GM23338 (cell line): ENCODE measurements around the gene C5orf24. TPM values are rescaled to one million over a fixed set of nuclear protein-coding genes. Genes with fewer than 3 reads are reported as not detected.

ENCODE experiments used
- ATAC-seq: fragments of 200-7000 bp; cut with Tn5 transposase; 3 replicates; pipeline ENCODE4 v1.9.1; 2020
- DNase-seq: peaks from one replicate; pipeline ENCODE4 v3.0.0-alpha.2; 2015; ENCODE audit warnings: low spot score
- H2AFZ ChIP-seq: fragments of 200-600 bp; sonication (generic); 2 replicates; pipeline ENCODE4 v1.8.0; 2016; ENCODE audit warnings: antibody characterized with exemption, mild to moderate bottlenecking, moderate library complexity
- H3F3A ChIP-seq: fragments of 200-600 bp; sonication (generic); replicated peaks from 2 replicates; pipeline ENCODE4 v1.8.0; 2017; ENCODE audit warnings: antibody characterized with exemption, mixed run types, low read depth
- H3K27ac ChIP-seq: fragments of 200-600 bp; sonication (generic); 2 replicates; pipeline ENCODE4 v1.6.1; 2016; ENCODE audit warnings: low read depth
- H3K27me3 ChIP-seq: fragments of 200-600 bp; sonication (generic); 2 replicates; pipeline ENCODE4 v1.8.0; 2016; ENCODE audit warnings: mild to moderate bottlenecking, mixed run types, moderate library complexity; ENCODE audit not compliant: insufficient read depth
- H3K36me3 ChIP-seq: fragments of 200-600 bp; sonication (generic); 2 replicates; pipeline ENCODE4 v1.8.0; 2016; ENCODE audit warnings: mild to moderate bottlenecking; ENCODE audit not compliant: insufficient read depth
- H3K4me1 ChIP-seq: fragments of 200-600 bp; sonication (generic); 2 replicates; pipeline ENCODE4 v1.8.0; 2016; ENCODE audit warnings: mild to moderate bottlenecking, moderate library complexity; ENCODE audit not compliant: insufficient read depth
- H3K4me2 ChIP-seq: fragments of 200-600 bp; sonication (generic); 2 replicates; pipeline ENCODE4 v1.7.1; 2017; ENCODE audit warnings: mixed run types
- H3K4me3 ChIP-seq: fragments of 200-600 bp; sonication (generic); 2 replicates; pipeline ENCODE4 v1.6.1; 2016; ENCODE audit warnings: mixed run types
- H3K79me2 ChIP-seq: fragments of 200-600 bp; sonication (generic); replicated peaks from 2 replicates; pipeline ENCODE4 v1.8.0; 2017; ENCODE audit warnings: mild to moderate bottlenecking; ENCODE audit not compliant: insufficient read depth
- H3K9me2 ChIP-seq: fragments of 200-600 bp; sonication (generic); 2 replicates; pipeline ENCODE4 v1.8.0; 2017; ENCODE audit not compliant: insufficient read depth
- H4K20me1 ChIP-seq: fragments of 200-600 bp; sonication (generic); replicated peaks from 2 replicates; pipeline ENCODE4 v1.8.0; 2017; ENCODE audit warnings: mild to moderate bottlenecking; ENCODE audit not compliant: insufficient read depth
- H3K27ac Mint-ChIP-seq: 2 replicates; pipeline ENCODE4 v1.8.0; 2020; ENCODE audit warnings: inconsistent platforms, mild to moderate bottlenecking, moderate library complexity, mixed read lengths
- H3K27me3 Mint-ChIP-seq: 3 replicates; pipeline ENCODE4 v1.8.0; 2022; ENCODE audit warnings: low read depth, mild to moderate bottlenecking, moderate library complexity, mixed read lengths, inconsistent platforms; ENCODE audit not compliant: insufficient read depth, poor library complexity
- H3K36me3 Mint-ChIP-seq: 3 replicates; pipeline ENCODE4 v1.8.0; 2021; ENCODE audit warnings: low read depth, mild to moderate bottlenecking, inconsistent platforms, moderate library complexity, mixed read lengths
- H3K4me1 Mint-ChIP-seq: 3 replicates; pipeline ENCODE4 v1.8.0; 2020; ENCODE audit warnings: mild to moderate bottlenecking, inconsistent platforms, mixed read lengths
- H3K4me3 Mint-ChIP-seq: 3 replicates; pipeline ENCODE4 v1.8.0; 2021; ENCODE audit warnings: moderate library complexity, mild to moderate bottlenecking, inconsistent platforms, mixed read lengths
- H3K9me3 Mint-ChIP-seq: 3 replicates; pipeline ENCODE4 v1.8.0; 2020; ENCODE audit warnings: moderate library complexity, mild to moderate bottlenecking, inconsistent platforms, mixed read lengths
- CREB1 ChIP-seq: fragments of 250-450 bp; sonication (Bioruptor Pico); IDR thresholded peaks from 2 replicates; pipeline ENCODE4 v1.5.0; 2020; ENCODE audit warnings: low read depth, mild to moderate bottlenecking, moderate library complexity
- CTCF ChIP-seq, 2 experiments: fragments of 200-600 bp in 1 of 2; sonication (generic) in 1 of 2; conservative IDR thresholded peaks; 2 replicates each; pipeline versions ENCODE4 v1.5.1 to v1.6.1; 2016 to 2017; ENCODE audit warnings: antibody characterized with exemption in 2 of 2, low read depth in 2 of 2, mild to moderate bottlenecking in 2 of 2, moderate library complexity in 1 of 2
- ETS1 ChIP-seq: IDR thresholded peaks from 2 replicates; pipeline ENCODE4 v1.6.1; 2016; ENCODE audit warnings: antibody characterized with exemption
- EZH2 ChIP-seq: fragments of 200-600 bp; sonication (generic); IDR thresholded peaks from one replicate; pipeline ENCODE4 v1.8.0; 2017; ENCODE audit warnings: antibody characterized with exemption, mild to moderate bottlenecking, low read depth; ENCODE audit not compliant: unreplicated experiment
- JUNB ChIP-seq: IDR thresholded peaks from one replicate; pipeline ENCODE4 v1.6.1; 2016; ENCODE audit warnings: antibody characterized with exemption; ENCODE audit not compliant: unreplicated experiment
- POLR2AphosphoS5 ChIP-seq: IDR thresholded peaks from 2 replicates; pipeline ENCODE4 v1.6.1; 2016; ENCODE audit warnings: antibody characterized with exemption, low read depth
- ZNF114 ChIP-seq: fragments of 250-450 bp; sonication (Bioruptor Pico); IDR thresholded peaks from 2 replicates; pipeline ENCODE4 v1.5.0; 2020; ENCODE audit warnings: mild to moderate bottlenecking, moderate library complexity
- ZNF462 ChIP-seq: fragments of 250-450 bp; sonication (Bioruptor Pico); IDR thresholded peaks from 2 replicates; pipeline ENCODE4 v1.5.0; 2020; ENCODE audit warnings: mild to moderate bottlenecking, moderate library complexity
- long read RNA-seq: library from polyadenylated mRNA; unstranded; transcript quantifications from one replicate; pipeline ENCODE4 v2.0.0, GENCODE V29; 2020; ENCODE audit not compliant: unreplicated experiment
- polyA plus RNA-seq: library from polyadenylated mRNA; unstranded; fragments of >200 nt; fragmentation: Nextera tagmentation; extraction: Ambion mirVana; gene quantifications from 2 replicates; pipeline ENCODE4 v1.2.1, GENCODE V29; 2016
- total RNA-seq: library from RNA; depleted of rRNA; stranded (reverse); fragments of >200 nt; shearing (Covaris generic); gene quantifications from 2 replicates; pipeline ENCODE4 v1.2.3, GENCODE V29; 2014; rRNA removed

Gene C5orf24
- total RNA-seq (19.0 and 21.1 TPM in 2 replicates), polyA plus RNA-seq (14.2 and 14.6 TPM in 2 replicates)
- long read RNA-seq, full-length matches to known transcripts = 5 of 7 reads
- long read RNA-seq, partial matches to known transcripts = 0 of 7 reads
- long read RNA-seq, other reads (novel, unspliced or antisense) = 2 of 7 reads

- Mint-ChIP-seq H3K36me3 (peaks cover 5% of the 10 kb centered on the region; the same call in 2 of the 3 replicates), H3K9me3 (no peaks in the 10 kb centered on the region), H3K4me1 (peaks cover 2% of the 10 kb centered on the region), H3K27ac (peak within 1 kb of the TSS; percentile 90), H3K4me3 (peak within 1 kb of the TSS; percentile 87), H3K27me3 (peaks cover 12% of the 10 kb centered on the region)
- Histone ChIP-seq H3K4me1 (peaks cover 8% of the 10 kb centered on the region; the same call in 1 of the 2 replicates), H3K4me2 (peak within 1 kb of the TSS; percentile 88), H3K79me2 (peaks cover 19% of the 10 kb centered on the region), H3K27ac (peak within 1 kb of the TSS; percentile 88), H4K20me1 (0 out of 2 replicates have a peak, but pooled peaks cover 6% of the 10 kb centered on the region), H3K4me3 (peak within 1 kb of the TSS; percentile 85), H3F3A (peaks cover 30% of the 10 kb centered on the region), H2AFZ (peak within 1 kb of the TSS; percentile 81), H3K9me2 (no peaks in the 10 kb centered on the region), H3K27me3 (no peaks in the 10 kb centered on the region), H3K36me3 (no peaks in the 10 kb centered on the region; the same call in 1 of the 2 replicates)
- DNase-seq = peak; percentile 87
- ATAC-seq = peak; percentile 92
- TF ChIP-seq POLR2AphosphoS5 (peak; percentile 85), ETS1 (0 out of 2 replicates have a peak, but pooled peaks have one; percentile 28), CREB1 (CRISPR knock-in tag) (no peak)
Measured at GRCh38 chr5:134845852-134846640, at the start of gene C5orf24. Gene C5orf24, plus strand, starts transcription at chr5:134845968. Its CDS starts 8,933 bp downstream, at chr5:134854901.

DNA sequence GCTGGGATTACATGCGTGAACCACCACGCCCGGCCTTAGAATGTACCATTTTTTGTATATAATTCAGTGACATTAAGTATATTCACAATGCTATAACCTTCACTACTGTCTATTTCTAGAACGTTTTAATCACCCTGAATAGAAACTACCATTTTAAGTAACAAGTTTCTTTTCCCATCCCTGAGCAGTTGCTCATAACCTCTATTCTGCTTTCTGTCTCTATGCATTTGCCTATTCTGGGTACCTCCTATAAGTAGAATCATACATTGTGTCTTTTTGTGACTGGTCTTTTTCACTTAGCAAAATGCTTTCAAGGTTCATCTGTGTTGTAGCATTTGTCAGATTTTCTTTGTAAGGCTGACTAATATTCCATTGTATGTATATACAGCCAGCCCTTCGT, 47.3 kb upstream of the C5orf24 start:
- 0 out of 2 replicates have a peak overlapping the region, but pooled peaks have one; percentile 36 for H3K27ac ChIP-seq
- H3K36me3 ChIP-seq = peaks cover 66% of the 10 kb centered on the region
- no peaks in the 10 kb centered on the region for H3K4me1 ChIP-seq
- peaks cover 76% of the 10 kb centered on the region for H3K36me3 Mint-ChIP-seq
- no peak overlapping the region for H3K4me3 ChIP-seq
- ATAC-seq = no peak
- DNase-seq = no peak
- H3K9me2 ChIP-seq = no peaks in the 10 kb centered on the region
- no peaks in the 10 kb centered on the region for H3K4me1 Mint-ChIP-seq
- peaks cover 32% of the 10 kb centered on the region for H4K20me1 ChIP-seq
- H3K4me2 ChIP-seq = no peak overlapping the region
- H3K4me3 Mint-ChIP-seq = no peak overlapping the region
- H3K27me3 Mint-ChIP-seq = no peaks in the 10 kb centered on the region
- H3F3A ChIP-seq = peaks cover 5% of the 10 kb centered on the region; the same call in 1 of the 2 replicates
- no peaks in the 10 kb centered on the region for H3K27me3 ChIP-seq
- no peaks in the 10 kb centered on the region for H3K9me3 Mint-ChIP-seq
- H3K27ac Mint-ChIP-seq = no peak overlapping the region
- peaks cover 6% of the 10 kb centered on the region for H3K79me2 ChIP-seq
- no peak overlapping the region for H2AFZ ChIP-seq
- TF ChIP-seq JUNB (no peak), ZNF114 (CRISPR knock-in tag) (no peak), ZNF462 (CRISPR knock-in tag) (no peak), CTCF (conservative IDR thresholded peaks at IDR 0.05; ENCODE audit: low read depth in 2 of 2) (no peak), EZH2 (no peak), ETS1 (no peak), CREB1 (CRISPR knock-in tag) (no peak)
